K562 (cell line): ENCODE data around the gene TMTC4. TPM values are rescaled to one million over a fixed set of nuclear protein-coding genes. Genes with fewer than 3 reads are reported as not detected.

ENCODE experiments used
- ATAC-seq: fragments of 200-7000 bp; cut with Tn5 transposase; 3 replicates; pipeline ENCODE4 v1.9.1; 2020; ENCODE audit warnings: moderate library complexity
- BruUV-seq: library from RNA; stranded (reverse); fragments of 400-500 nt; replicated peaks from 2 replicates; lab custom pipeline; 2021; lab: Mats Ljungman, UMichigan
- CTCF ChIA-PET: fragments of 300-600 bp; formaldehyde crosslinking; extraction: SDS; loops from one replicate; lab custom pipeline; 2021; ENCODE audit warnings: low intra/inter-chr PET ratio; lab: Yijun Ruan, JAX
- POLR2A ChIA-PET: fragments of 300-600, 350-650 bp; sonication (Branson Sonifier 250); formaldehyde crosslinking; extraction: SDS; loops from one replicate; lab custom pipeline; 2021; ENCODE audit warnings: antibody characterized with exemption, inconsistent platforms; lab: Yijun Ruan, JAX
- DNase-seq, 4 experiments: peaks; one replicate each; pipeline versions ENCODE4 v3.0.0 to v3.0.0-alpha.2; 2011 to 2018; ENCODE audit warnings: low spot score in 3 of 4, mixed read lengths in 3 of 4; ENCODE audit errors: extremely low read depth in 1 of 4
- FAIRE-seq: peaks from 2 replicates; lab custom pipeline; 2011; peaks lifted over from hg19 to GRCh38; lab: Jason Lieb, UNC
- H2AFZ ChIP-seq: 2 replicates; pipeline ENCODE4 v1.6.0; 2011; ENCODE audit warnings: low read depth, low read length, control low read depth, inconsistent platforms
- H3K27ac ChIP-seq: fragments of 200-600 bp; 3 replicates; pipeline ENCODE4 v1.8.0; 2011; ENCODE audit warnings: low read depth, mild to moderate bottlenecking, control low read depth, inconsistent platforms, low read length, moderate library complexity, mixed read lengths; ENCODE audit errors: extremely low read depth
- H3K27me3 ChIP-seq, 2 experiments: fragments of 300-600 bp in 1 of 2; 2 replicates in 1 of 2; 3 replicates in 1 of 2; pipeline versions ENCODE4 v1.6.0 to v1.8.0; 2011; ENCODE audit warnings: inconsistent platforms in 2 of 2, low read length in 2 of 2, mild to moderate bottlenecking in 1 of 2, mixed read lengths in 1 of 2, moderate library complexity in 1 of 2; ENCODE audit not compliant: control insufficient read depth in 2 of 2, insufficient read depth in 2 of 2
- H3K36me3 ChIP-seq: fragments of 300-600 bp; 3 replicates; pipeline ENCODE4 v1.8.0; 2011; ENCODE audit warnings: mild to moderate bottlenecking, low read length, inconsistent platforms; ENCODE audit not compliant: control insufficient read depth, insufficient read depth
- H3K4me1 ChIP-seq, 2 experiments: fragments of 200-600 bp in 1 of 2; replicated peaks in 1 of 2; 2 replicates in 1 of 2; 3 replicates in 1 of 2; pipeline versions ENCODE4 v1.5.1 to v1.8.0; 2011; ENCODE audit warnings: inconsistent platforms in 2 of 2, low read length in 2 of 2, mild to moderate bottlenecking in 1 of 2, mixed read lengths in 1 of 2, moderate library complexity in 1 of 2; ENCODE audit not compliant: control insufficient read depth in 2 of 2, insufficient read depth in 2 of 2
- H3K4me2 ChIP-seq: 2 replicates; pipeline ENCODE4 v1.6.1; 2011; ENCODE audit warnings: low read length, control low read depth, inconsistent platforms, mixed read lengths; ENCODE audit not compliant: insufficient read depth
- H3K4me3 ChIP-seq: fragments of 200-600 bp; sonication (generic), shearing (Covaris generic); 2 replicates; pipeline ENCODE4 v1.5.1; 2016; ENCODE audit warnings: control low read depth, inconsistent platforms
- H3K79me2 ChIP-seq: fragments of 200-600 bp; 3 replicates; pipeline ENCODE4 v1.8.0; 2011; ENCODE audit warnings: low read length, inconsistent platforms; ENCODE audit not compliant: control insufficient read depth, insufficient read depth
- H3K9ac ChIP-seq, 2 experiments: 2 replicates each; pipeline versions ENCODE4 v1.6.0 to v1.6.1; 2011; ENCODE audit warnings: low read depth in 2 of 2, low read length in 2 of 2, control low read depth in 1 of 2, inconsistent platforms in 1 of 2, mild to moderate bottlenecking in 1 of 2, mixed read lengths in 1 of 2; ENCODE audit not compliant: insufficient read depth in 1 of 2
- H3K9me1 ChIP-seq: one replicate; pipeline ENCODE4 v1.6.0; 2011; ENCODE audit warnings: inconsistent platforms, mild to moderate bottlenecking, low read length, moderate library complexity; ENCODE audit not compliant: control insufficient read depth, insufficient read depth
- H3K9me3 ChIP-seq: replicated peaks from 2 replicates; pipeline ENCODE4 v1.5.1; 2011; ENCODE audit warnings: low read depth, low read length, inconsistent platforms; ENCODE audit not compliant: control insufficient read depth, insufficient read depth
- H4K20me1 ChIP-seq: replicated peaks from 2 replicates; pipeline ENCODE4 v1.6.1; 2011; ENCODE audit warnings: low read length, inconsistent platforms, mixed read lengths; ENCODE audit not compliant: control insufficient read depth, insufficient read depth
- DMBX1 ChIP-seq: fragments of 250-450 bp; sonication (Bioruptor Pico); IDR thresholded peaks from 2 replicates; pipeline ENCODE4 v1.8.0; 2022; ENCODE audit warnings: inconsistent platforms, mild to moderate bottlenecking, moderate library complexity, borderline replicate concordance
- DPF2 ChIP-seq: fragments of 450-650 bp; IDR thresholded peaks from 2 replicates; pipeline ENCODE4 v1.6.1; 2016
- ETS2 ChIP-seq: IDR thresholded peaks from 2 replicates; pipeline ENCODE4 v1.6.1; 2016; ENCODE audit warnings: borderline replicate concordance, missing genetic modification characterization, mild to moderate bottlenecking, moderate library complexity, missing compliant biosample characterization; ENCODE audit not compliant: poor library complexity, severe bottlenecking
- FOSL1 ChIP-seq: fragments of 200-800 bp; sonication (Bioruptor generic); conservative IDR thresholded peaks from 2 replicates; pipeline ENCODE4 v1.6.1; 2016; ENCODE audit warnings: missing genetic modification characterization, missing compliant biosample characterization
- FOXM1 ChIP-seq, 2 experiments: fragments of 450-650 bp in 1 of 2; sonication (generic) in 1 of 2; formaldehyde crosslinking in 1 of 2; IDR thresholded peaks; 2 replicates each; pipeline versions ENCODE4 v1.6.1 to v1.9.0; 2017 to 2022; ENCODE audit warnings: low read depth in 2 of 2, mild to moderate bottlenecking in 2 of 2, missing genetic modification reagents in 1 of 2, moderate library complexity in 1 of 2
- HES1 ChIP-seq: fragments of 450-650 bp; IDR thresholded peaks from 2 replicates; pipeline ENCODE4 v1.6.1; 2016; ENCODE audit warnings: low read depth, mild to moderate bottlenecking, moderate library complexity
- NCOA1 ChIP-seq: fragments of 450-650 bp; IDR thresholded peaks from 2 replicates; pipeline ENCODE4 v1.6.1; 2016; ENCODE audit warnings: low read depth
- POLR2A ChIP-seq: fragments of 450-650 bp; conservative IDR thresholded peaks from 2 replicates; pipeline ENCODE4 v1.6.1; 2016
- RCOR1 ChIP-seq, 2 experiments: IDR thresholded peaks; 2 replicates each; pipeline ENCODE4 v1.6.1; 2012; ENCODE audit warnings: low read depth in 2 of 2, low read length in 2 of 2, borderline replicate concordance in 1 of 2, improper control_type of control experiment in 1 of 2
- SAP30 ChIP-seq: fragments of 200-600 bp; sonication (generic); IDR thresholded peaks from 2 replicates; pipeline ENCODE4 v1.6.1; 2012; ENCODE audit warnings: borderline replicate concordance, low read depth, mild to moderate bottlenecking, moderate library complexity, low read length, control low read depth, inconsistent platforms; ENCODE audit not compliant: insufficient read depth, poor library complexity, severe bottlenecking
- SMAD2 ChIP-seq: fragments of 150-350 bp; IDR thresholded peaks from 2 replicates; pipeline ENCODE4 v1.6.1; 2014; ENCODE audit warnings: low read depth, mild to moderate bottlenecking, low read length
- SMAD4 ChIP-seq: fragments of 250-450 bp; sonication (Bioruptor Pico); conservative IDR thresholded peaks from 2 replicates; pipeline ENCODE4 v1.8.0; 2021; ENCODE audit warnings: inconsistent platforms, mild to moderate bottlenecking, moderate library complexity
- SNIP1 ChIP-seq: fragments of 450-650 bp; IDR thresholded peaks from 2 replicates; pipeline ENCODE4 v1.7.1; 2017; ENCODE audit warnings: low read depth, mild to moderate bottlenecking
- SOX6 ChIP-seq: fragments of 450-650 bp; IDR thresholded peaks from 2 replicates; pipeline ENCODE4 v1.6.1; 2014; ENCODE audit warnings: mild to moderate bottlenecking
- THAP7 ChIP-seq: fragments of 250-450 bp; sonication (Bioruptor Pico); IDR thresholded peaks from 2 replicates; pipeline ENCODE4 v1.5.0; 2021
- ZNF436 ChIP-seq: fragments of 250-450, 450-650 bp; sonication (Bioruptor Pico); formaldehyde crosslinking; IDR thresholded peaks from 2 replicates; pipeline ENCODE4 v1.7.0; 2020; ENCODE audit warnings: mild to moderate bottlenecking
- ZNF592 ChIP-seq: fragments of 450-650 bp; IDR thresholded peaks from 2 replicates; pipeline ENCODE4 v1.6.1; 2017; ENCODE audit warnings: antibody characterized with exemption, mild to moderate bottlenecking
- ZNF75A ChIP-seq: fragments of 450-650 bp; formaldehyde crosslinking; IDR thresholded peaks from 2 replicates; pipeline ENCODE4 v1.4.0; 2020; ENCODE audit warnings: mild to moderate bottlenecking
- WGBS: fragments of 100-300 bp; shearing (Covaris generic); methylation state at CpG from one replicate; pipeline ENCODE4 v1.1.6; 2016; ENCODE audit warnings: low coverage, mixed read lengths; ENCODE audit not compliant: insufficient coverage; ENCODE audit errors: missing lambda C conversion rate; 5-methylcytosine and 5-hydroxymethylcytosine counted together
- in situ Hi-C: fragments of 300-500 bp; cut with MboI; formaldehyde crosslinking; loops from 4 replicates; pipeline ENCODE4 v1.15.0; 2018; ENCODE audit warnings: inconsistent platforms, mixed read lengths
- intact Hi-C: fragments of 100-400 bp; cut with micrococcal nuclease; formaldehyde crosslinking; loops from 2 replicates; pipeline ENCODE4 v1.14.2; 2022
- polyA plus RNA-seq, 8 experiments: library from polyadenylated mRNA; depleted of rRNA in 4 of 8; stranded (reverse) in 5 of 8; unstranded in 3 of 8; fragments of >200 nt; fragmentation: Nextera tagmentation in 2 of 8; fragmentation: Illumina TruSeq in 1 of 8; extraction: Ambion mirVana in 2 of 8; extraction: Trizol in 1 of 8; gene quantifications; 2 replicates each; pipeline versions ENCODE4 v1.2.1 to v1.2.3, GENCODE V29; 2011 to 2014; ENCODE audit warnings: inconsistent platforms in 1 of 8, missing spikeins in 1 of 8
- total RNA-seq, 7 experiments: library from RNA; depleted of rRNA in 6 of 7; stranded (reverse); fragments of >200 nt in 6 of 7; fragmentation: Illumina TruSeq in 2 of 7; extraction: Trizol in 2 of 7; gene quantifications; 2 replicates each; pipeline versions ENCODE4 v1.2.1 to v1.2.3, GENCODE V29; 2011 to 2021; ENCODE audit warnings: low replicate concordance in 1 of 7

The TMTC4 gene
- total and polyA plus RNA-seq, 9 of the 15 experiments (the other 6 are each of a cell fraction or from before 2014, with no cell fraction given): 3.5 to 16.7 (median 11.8) TPM

GRCh38 chr13:100608906-100609305 is 65.7 kb downstream of the TMTC4 start:
- H3K27ac ChIP-seq: peak overlapping the region; percentile 52
- CTCF ChIA-PET: no interaction called here
- intact Hi-C loops (no loop called here), in situ Hi-C loops (loop anchor here (25.0 kb wide), 1 partner anchor 2003 kb away; no protein-coding TSS in a partner anchor)
- H2AFZ ChIP-seq: peak overlapping the region; percentile 60
- H3K27me3 ChIP-seq: no peaks in the 10 kb centered on the region
- H3K9ac ChIP-seq: peak overlapping the region in 1 of 2 experiments; percentile 26; a peak in 1 of 4 replicates
- H3K9me3 ChIP-seq: no peaks in the 10 kb centered on the region
- FAIRE-seq (peak; percentile 96), DNase-seq (peak; percentile 61 to 81 (median 71)), ATAC-seq (peak; percentile 95)
- peak overlapping the region; percentile 26; the same call in 1 of the 2 replicates for H3K4me2 ChIP-seq
- H4K20me1 ChIP-seq: no peaks in the 10 kb centered on the region
- H3K4me3 ChIP-seq: no peak overlapping the region
- POLR2A ChIA-PET: interaction anchor here (1.0 kb wide), 1 partner anchor 22 kb away, joined by 3 read pairs; no protein-coding TSS in a partner anchor
- H3K4me1 ChIP-seq: peaks cover 12 to 46% of the 10 kb centered on the region in 2 experiments; a peak in 4 of 5 replicates
- no peaks in the 10 kb centered on the region for H3K9me1 ChIP-seq
- no peaks in the 10 kb centered on the region for H3K36me3 ChIP-seq
- BruUV-seq: no TSS peak
- no peaks in the 10 kb centered on the region for H3K79me2 ChIP-seq
- 20% methylated on average over 6 of the region's 6 CpGs for WGBS
- TF ChIP-seq SMAD4 (0 out of 2 replicates have a peak, but pooled peaks have one; percentile 35), THAP7 (CRISPR knock-in tag) (no peak), DPF2 (peak; percentile 72), SOX6 (no peak), ZNF436 (no peak), FOXM1 (IDR thresholded peaks at IDR 0.05; ENCODE audit: low read depth) (no peak), FOXM1 (CRISPR knock-in tag; IDR thresholded peaks at IDR 0.05; ENCODE audit: low read depth) (no peak), FOSL1 (tag) (peak; percentile 79), ETS2 (tag) (no peak), SMAD2 (no peak), RCOR1 (IDR thresholded peaks at IDR 0.05; ENCODE audit: borderline replicate concordance in 1 of 2, low read depth in 2 of 2, low read length in 2 of 2) (peak in 1 of 2 experiments; percentile 50; a peak in 1 of 4 replicates), SNIP1 (peak; percentile 61; the same call in 1 of the 2 replicates), HES1 (no peak), ZNF592 (peak; percentile 35; the same call in 1 of the 2 replicates), SAP30 (no peak), POLR2A (0 out of 2 replicates have a peak, but pooled peaks have one; percentile 21), NCOA1 (no peak), DMBX1 (CRISPR knock-in tag) (0 out of 2 replicates have a peak, but pooled peaks have one; percentile 25), ZNF75A (CRISPR knock-in tag) (no peak)
